GM23248 (cell line): ENCODE data around the gene CA12. TPM values are rescaled to one million over a fixed set of nuclear protein-coding genes. Genes with fewer than 3 reads are reported as not detected.
"Not testable (repeated sequence)": the region's sequence is repeated elsewhere in the genome, so short reads cannot be mapped to it uniquely, and the experiment has no call there.

Experiments
- DNase-seq: peaks from one replicate; pipeline ENCODE4 v3.0.0-alpha.2; 2015
- H2AFZ ChIP-seq: fragments of 200-600 bp; sonication (generic); 2 replicates; pipeline ENCODE4 v1.6.1; 2016; ENCODE audit warnings: antibody characterized with exemption
- H3F3A ChIP-seq: fragments of 200-600 bp; sonication (generic); 2 replicates; pipeline ENCODE4 v1.6.1; 2016; ENCODE audit warnings: mild to moderate bottlenecking, antibody characterized with exemption, mixed run types; ENCODE audit not compliant: insufficient read depth
- H3K27ac ChIP-seq: fragments of 200-600 bp; sonication (generic); 2 replicates; pipeline ENCODE4 v1.5.1; 2016; ENCODE audit warnings: mild to moderate bottlenecking
- H3K27me3 ChIP-seq: fragments of 200-600 bp; sonication (generic); replicated peaks from 2 replicates; pipeline ENCODE4 v1.6.1; 2016; ENCODE audit warnings: mild to moderate bottlenecking; ENCODE audit not compliant: insufficient read depth
- H3K36me3 ChIP-seq: fragments of 200-600 bp; sonication (generic); 2 replicates; pipeline ENCODE4 v1.6.1; 2016; ENCODE audit warnings: low read depth, mild to moderate bottlenecking
- H3K4me1 ChIP-seq: fragments of 200-600 bp; sonication (generic); 2 replicates; pipeline ENCODE4 v1.6.1; 2016; ENCODE audit warnings: mild to moderate bottlenecking; ENCODE audit not compliant: insufficient read depth
- H3K4me2 ChIP-seq: fragments of 200-600 bp; sonication (generic); one replicate; pipeline ENCODE4 v1.6.1; 2016; ENCODE audit warnings: mild to moderate bottlenecking; ENCODE audit not compliant: unreplicated experiment
- H3K4me3 ChIP-seq: fragments of 200-600 bp; sonication (generic); 2 replicates; pipeline ENCODE4 v1.5.1; 2016; ENCODE audit warnings: mild to moderate bottlenecking
- H3K79me2 ChIP-seq: fragments of 200-600 bp; sonication (generic); 2 replicates; pipeline ENCODE4 v1.6.1; 2016; ENCODE audit warnings: mild to moderate bottlenecking; ENCODE audit not compliant: insufficient read depth
- H3K9ac ChIP-seq: fragments of 200-600 bp; sonication (generic); 2 replicates; pipeline ENCODE4 v1.6.1; 2016; ENCODE audit warnings: mild to moderate bottlenecking
- H3K9me2 ChIP-seq: fragments of 200-600 bp; sonication (generic); 2 replicates; pipeline ENCODE4 v1.6.1; 2016; ENCODE audit warnings: mixed run types, mild to moderate bottlenecking, moderate library complexity; ENCODE audit not compliant: insufficient read depth
- H3K9me3 ChIP-seq: fragments of 200-600 bp; sonication (generic); one replicate; pipeline ENCODE4 v1.6.1; 2017; ENCODE audit warnings: low read depth
- H4K20me1 ChIP-seq: fragments of 200-600 bp; sonication (generic); 2 replicates; pipeline ENCODE4 v1.6.0; 2016; ENCODE audit not compliant: insufficient read depth
- EZH2 ChIP-seq: fragments of 200-600 bp; sonication (generic); IDR thresholded peaks from 2 replicates; pipeline ENCODE4 v1.6.1; 2018; ENCODE audit warnings: antibody characterized with exemption, mild to moderate bottlenecking; ENCODE audit not compliant: insufficient read depth, poor library complexity, severe bottlenecking
- EZH2phosphoT487 ChIP-seq: fragments of 200-600 bp; sonication (generic); IDR thresholded peaks from 2 replicates; pipeline ENCODE4 v1.6.1; 2018; ENCODE audit warnings: antibody characterized with exemption, moderate library complexity, mild to moderate bottlenecking, low read depth; ENCODE audit not compliant: insufficient read depth
- WGBS, 2 experiments: methylation state at CpG; one replicate each; pipeline ENCODE4 v1.1.6; 2015 to 2017; ENCODE audit warnings: low lambda C conversion rate in 2 of 2, low coverage in 1 of 2; ENCODE audit errors: missing lambda C conversion rate in 2 of 2; 5-methylcytosine and 5-hydroxymethylcytosine counted together
- in situ Hi-C: fragments of 300-500 bp; cut with MboI; formaldehyde crosslinking; loops from 2 replicates; pipeline ENCODE4 v1.15.0; 2020
- polyA plus RNA-seq: library from polyadenylated mRNA; unstranded; fragments of >200 nt; fragmentation: Nextera tagmentation; extraction: Ambion mirVana; gene quantifications from 2 replicates; pipeline ENCODE4 v1.2.1, GENCODE V29; 2016
- total RNA-seq: library from RNA; depleted of rRNA; stranded (reverse); fragments of >200 nt; shearing (Covaris generic); gene quantifications from 2 replicates; pipeline ENCODE4 v1.2.3, GENCODE V29; 2014

CA12 gene
- total and polyA plus RNA-seq, 2 experiments from 2014 or later, result 41.8 to 42.1 TPM

GRCh38 chr15:63344731-63345390 is 36.8 kb downstream of the CA12 start:
- 91 to 96% methylated on average over 5 of the region's 5 CpGs for WGBS, 2 experiments
- peaks cover 25% of the 10 kb centered on the region for H3K4me1 ChIP-seq
- peak; percentile 78 for DNase-seq

GRCh38 chr15:63342996-63343562 is 38.6 kb downstream of the CA12 start:
- H3K4me2 ChIP-seq, H3K27me3 ChIP-seq, H4K20me1 ChIP-seq, H3K9me2 ChIP-seq, H3K9me3 ChIP-seq, in situ Hi-C loops, H3K4me3 ChIP-seq, H3F3A ChIP-seq, H3K36me3 ChIP-seq, DNase-seq, H3K79me2 ChIP-seq, H3K9ac ChIP-seq, H3K27ac ChIP-seq, H2AFZ ChIP-seq: not testable (repeated sequence)
- H3K4me1 ChIP-seq, result peaks cover 16% of the 10 kb centered on the region
- WGBS, 2 experiments, result 91 to 94% methylated on average over 9 to 11 of the region's 11 CpGs

More at GRCh38 chr15:63344731-63345390, 36.8 kb downstream of the CA12 start:
- 0 out of 2 replicates have a peak, but pooled peaks cover 3% of the 10 kb centered on the region for H3K79me2 ChIP-seq
- no peak overlapping the region for H3K4me3 ChIP-seq
- TF ChIP-seq EZH2phosphoT487 (no peak), EZH2 (no peak)
- no peak overlapping the region for H3K4me2 ChIP-seq
- H3K27me3 ChIP-seq, result no peaks in the 10 kb centered on the region
- H3K9me2 ChIP-seq, result no peaks in the 10 kb centered on the region
- H3F3A ChIP-seq, result peaks cover 12% of the 10 kb centered on the region
- no peak overlapping the region for H3K27ac ChIP-seq
- in situ Hi-C loops, result no loop called here
- H3K36me3 ChIP-seq, result no peaks in the 10 kb centered on the region
- no peaks in the 10 kb centered on the region for H3K9me3 ChIP-seq
- H4K20me1 ChIP-seq, result no peaks in the 10 kb centered on the region
- no peak overlapping the region; the same call in 1 of the 2 replicates for H2AFZ ChIP-seq
- H3K9ac ChIP-seq, result no peak overlapping the region

GRCh38 chr15:63341898-63342297 is 39.7 kb downstream of the CA12 start:
- peaks cover under 1% of the 10 kb centered on the region; the same call in 1 of the 2 replicates for H3K36me3 ChIP-seq
- TF ChIP-seq EZH2 (no peak), EZH2phosphoT487 (no peak)
- H3K27me3 ChIP-seq, result no peaks in the 10 kb centered on the region
- H3K9me2 ChIP-seq, result no peaks in the 10 kb centered on the region
- no peak for DNase-seq
- no peak overlapping the region for H3K4me3 ChIP-seq
- 95 to 97% methylated on average over 4 of the region's 4 CpGs for WGBS, 2 experiments
- peaks cover 19% of the 10 kb centered on the region for H3K4me1 ChIP-seq
- no peaks in the 10 kb centered on the region for H3K9me3 ChIP-seq
- no peak overlapping the region for H3K4me2 ChIP-seq
- no peak overlapping the region for H3K27ac ChIP-seq
- no peak overlapping the region for H3K9ac ChIP-seq
- H2AFZ ChIP-seq, result no peak overlapping the region
- H3K79me2 ChIP-seq, result no peaks in the 10 kb centered on the region
- H4K20me1 ChIP-seq, result no peaks in the 10 kb centered on the region
- no peaks in the 10 kb centered on the region; the same call in 1 of the 2 replicates for H3F3A ChIP-seq
- in situ Hi-C loops, result no loop called here

- no peaks in the 10 kb centered on the region for H3K27me3 ChIP-seq
- no peaks in the 10 kb centered on the region for H3K9me3 ChIP-seq
- H3K9ac ChIP-seq, result no peak overlapping the region
- in situ Hi-C loops, result no loop called here
- no peak overlapping the region for H3K4me3 ChIP-seq
- TF ChIP-seq EZH2 (no peak), EZH2phosphoT487 (no peak)
- H3K9me2 ChIP-seq, result no peaks in the 10 kb centered on the region
- no peaks in the 10 kb centered on the region; the same call in 1 of the 2 replicates for H3F3A ChIP-seq
- no peak overlapping the region for H3K4me2 ChIP-seq
- DNase-seq, result no peak
- peaks cover 19% of the 10 kb centered on the region for H3K4me1 ChIP-seq
- 82 to 85% methylated on average over 3 of the region's 3 CpGs for WGBS, 2 experiments
- no peak overlapping the region for H3K27ac ChIP-seq
- no peaks in the 10 kb centered on the region for H4K20me1 ChIP-seq
- H2AFZ ChIP-seq, result no peak overlapping the region
- H3K36me3 ChIP-seq, result peaks cover 3% of the 10 kb centered on the region; the same call in 1 of the 2 replicates
- no peaks in the 10 kb centered on the region for H3K79me2 ChIP-seq
Measured at GRCh38 chr15:63340878-63341277, 40.8 kb downstream of the CA12 start.
